HuH-7.5 (cell line): Measurements from ENCODE around the gene ATXN10.
A peak's percentile ranks its signal among the peaks of the same experiment; 100 is the strongest.
"Not testable (repeated sequence)": the region's sequence is repeated elsewhere in the genome, so short reads cannot be mapped to it uniquely, and the experiment has no call there.

ENCODE experiments used
- DNase-seq: peaks from one replicate; pipeline ENCODE4 v3.0.0; 2011; ENCODE audit warnings: low spot score

ATXN10 gene

GRCh38 chr22:45709060-45709739, 37.6 kb downstream of the ATXN10 start:
- no peak for DNase-seq

GRCh38 chr22:45709866-45710265, 38.2 kb downstream of the ATXN10 start:
- no peak for DNase-seq

- DNase-seq: no peak
These were observed 38.8 kb downstream of the ATXN10 start for GRCh38 chr22:45710469-45710868.

GRCh38 chr22:45714390-45714789, 42.8 kb downstream of the ATXN10 start:
- DNase-seq: not testable (repeated sequence)

- DNase-seq: no peak
These were observed 46.2 kb downstream of the ATXN10 start for GRCh38 chr22:45717789-45718188.

- DNase-seq: no peak
These were observed 46.8 kb downstream of the ATXN10 start for GRCh38 chr22:45718391-45718790.

- DNase-seq: no peak
These were observed 49.3 kb downstream of the ATXN10 start for GRCh38 chr22:45720839-45721378.

- DNase-seq: no peak
These were observed 50.4 kb downstream of the ATXN10 start for GRCh38 chr22:45722006-45722405.

GRCh38 chr22:45726081-45726480, 54.4 kb downstream of the ATXN10 start:
- DNase-seq: no peak

- no peak for DNase-seq
These were observed 59.6 kb downstream of the ATXN10 start for GRCh38 chr22:45731041-45731797.

GRCh38 chr22:45731798-45732495, 60.3 kb downstream of the ATXN10 start:
- DNase-seq: no peak

GRCh38 chr22:45735273-45735672, 63.6 kb downstream of the ATXN10 start:
- no peak for DNase-seq

GRCh38 chr22:45738206-45738605, 66.6 kb downstream of the ATXN10 start:
- no peak for DNase-seq

- no peak for DNase-seq
These were observed 68.6 kb downstream of the ATXN10 start for GRCh38 chr22:45740236-45740635.

GRCh38 chr22:45742866-45743450, 71.3 kb downstream of the ATXN10 start:
- DNase-seq: peak; percentile 56

- DNase-seq: no peak
These were observed 72.1 kb downstream of the ATXN10 start for GRCh38 chr22:45743687-45744086.

- no peak for DNase-seq
These were observed 72.8 kb downstream of the ATXN10 start for GRCh38 chr22:45744442-45744841.

- no peak for DNase-seq
These were observed 79.0 kb downstream of the ATXN10 start for GRCh38 chr22:45750626-45751025.

- no peak for DNase-seq
These were observed 80.4 kb downstream of the ATXN10 start for GRCh38 chr22:45752036-45752435.

GRCh38 chr22:45754822-45755221, 83.2 kb downstream of the ATXN10 start:
- no peak for DNase-seq

- DNase-seq: no peak
These were observed 84.9 kb downstream of the ATXN10 start for GRCh38 chr22:45756558-45756957.

GRCh38 chr22:45757068-45757467, 85.4 kb downstream of the ATXN10 start:
- DNase-seq: no peak
